HepG2 (cell line): ENCODE results near the gene VAMP2. TPM values are rescaled to one million over a fixed set of nuclear protein-coding genes. Genes with fewer than 3 reads are reported as not detected.

Experiments used
- ATAC-seq: fragments of 200-7000 bp; cut with Tn5 transposase; 3 replicates; pipeline ENCODE4 v1.9.1; 2020; ENCODE audit warnings: mild to moderate bottlenecking, moderate library complexity
- BruUV-seq: library from RNA; stranded (reverse); fragments of 400-500 nt; replicated peaks from 2 replicates; lab custom pipeline; 2021; lab: Mats Ljungman, UMichigan
- CTCF ChIA-PET: fragments of 300-600 bp; formaldehyde crosslinking; extraction: SDS; loops from one replicate; lab custom pipeline; 2021; ENCODE audit warnings: low total read pairs, inconsistent platforms, low intra/inter-chr PET ratio; lab: Yijun Ruan, JAX
- POLR2A ChIA-PET: fragments of 350-600 bp; sonication (Branson Sonifier 250); formaldehyde crosslinking; loops from one replicate; lab custom pipeline; 2020; ENCODE audit warnings: antibody characterized with exemption, inconsistent platforms; lab: Yijun Ruan, JAX
- DNase-seq: peaks from one replicate; pipeline ENCODE4 v3.0.0-alpha.2; 2015; ENCODE audit warnings: low spot score
- FAIRE-seq: peaks from 3 replicates; lab custom pipeline; 2011; peaks lifted over from hg19 to GRCh38; lab: Jason Lieb, UNC
- H2AFZ ChIP-seq: one replicate; pipeline ENCODE4 v1.6.1; 2011; ENCODE audit warnings: low read length, inconsistent platforms
- H3K27ac ChIP-seq: fragments of 300-600 bp; 3 replicates; pipeline ENCODE4 v1.8.0; 2011; ENCODE audit warnings: mixed run types, mild to moderate bottlenecking, mixed read lengths, low read length, inconsistent platforms; ENCODE audit not compliant: insufficient read depth; ENCODE audit errors: extremely low read length
- H3K27me3 ChIP-seq, 2 experiments: fragments of 200-600 bp in 1 of 2; 2 replicates in 1 of 2; 3 replicates in 1 of 2; pipeline versions ENCODE4 v1.6.0 to v1.8.0; 2011; ENCODE audit warnings: low read length in 2 of 2, mild to moderate bottlenecking in 2 of 2, moderate library complexity in 2 of 2, inconsistent platforms in 1 of 2; ENCODE audit not compliant: insufficient read depth in 2 of 2, control insufficient read depth in 1 of 2
- H3K36me3 ChIP-seq, 2 experiments: fragments of 200-600 bp in 1 of 2; replicated peaks in 1 of 2; 2 replicates in 1 of 2; 3 replicates in 1 of 2; pipeline versions ENCODE4 v1.5.1 to v1.8.0; 2011; ENCODE audit warnings: low read length in 2 of 2, inconsistent platforms in 1 of 2; ENCODE audit not compliant: insufficient read depth in 2 of 2, control insufficient read depth in 1 of 2
- H3K4me1 ChIP-seq: 2 replicates; pipeline ENCODE4 v1.5.1; 2012; ENCODE audit warnings: low read length, inconsistent platforms; ENCODE audit not compliant: insufficient read depth
- H3K4me2 ChIP-seq: 2 replicates; pipeline ENCODE4 v1.6.0; 2011; ENCODE audit warnings: low read depth, low read length, inconsistent platforms
- H3K4me3 ChIP-seq, 3 experiments: fragments of 200-600 bp in 1 of 3; sonication (generic), shearing (Covaris generic) in 1 of 3; replicated peaks in 1 of 3; 2 replicates each; pipeline ENCODE4 v1.5.1; 2011 to 2016; ENCODE audit warnings: low read length in 3 of 3, inconsistent platforms in 2 of 3, low read depth in 2 of 3, mild to moderate bottlenecking in 2 of 3, control low read depth in 1 of 3, mixed read lengths in 1 of 3; ENCODE audit not compliant: insufficient read depth in 1 of 3
- H3K79me2 ChIP-seq: one replicate; pipeline ENCODE4 v1.6.1; 2011; ENCODE audit warnings: low read length, inconsistent platforms; ENCODE audit not compliant: insufficient read depth
- H3K9ac ChIP-seq: 2 replicates; pipeline ENCODE4 v1.6.0; 2011; ENCODE audit warnings: mild to moderate bottlenecking, low read depth, low read length, inconsistent platforms; ENCODE audit not compliant: insufficient read depth
- H3K9me3 ChIP-seq: 2 replicates; pipeline ENCODE4 v1.5.1; 2012; ENCODE audit warnings: mild to moderate bottlenecking, low read length
- H4K20me1 ChIP-seq: 2 replicates; pipeline ENCODE4 v1.6.0; 2011; ENCODE audit warnings: inconsistent platforms, mild to moderate bottlenecking, low read length, moderate library complexity; ENCODE audit not compliant: insufficient read depth
- ETV5 ChIP-seq: IDR thresholded peaks from 2 replicates; pipeline ENCODE4 v1.6.1; 2018; ENCODE audit warnings: missing biosample characterization, missing genetic modification reagents, inconsistent platforms, borderline replicate concordance
- HOXA9 ChIP-seq: sonication (generic); formaldehyde crosslinking; IDR thresholded peaks from 2 replicates; pipeline ENCODE4 v1.8.1; 2022; ENCODE audit warnings: missing genetic modification reagents, mild to moderate bottlenecking, moderate library complexity, borderline replicate concordance
- NR2F6 ChIP-seq, 2 experiments: IDR thresholded peaks; 2 replicates each; pipeline ENCODE4 v1.6.1; 2016; ENCODE audit warnings: antibody characterized with exemption in 1 of 2, mild to moderate bottlenecking in 1 of 2
- PAF1 ChIP-seq: IDR thresholded peaks from 2 replicates; pipeline ENCODE4 v1.6.1; 2016; ENCODE audit warnings: missing genetic modification reagents, missing compliant biosample characterization
- PITX1 ChIP-seq: sonication (generic); formaldehyde crosslinking; IDR thresholded peaks from 2 replicates; pipeline ENCODE4 v1.5.1; 2020; ENCODE audit warnings: mild to moderate bottlenecking, missing genetic modification reagents
- POLR2AphosphoS5 ChIP-seq: IDR thresholded peaks from 2 replicates; pipeline ENCODE4 v1.6.1; 2012; ENCODE audit warnings: low read depth, low read length
- ZNF251 ChIP-seq: sonication (generic); formaldehyde crosslinking; IDR thresholded peaks from 2 replicates; pipeline ENCODE4 v1.9.0; 2021; ENCODE audit warnings: mild to moderate bottlenecking, missing genetic modification reagents
- ZNF660 ChIP-seq: sonication (generic); formaldehyde crosslinking; IDR thresholded peaks from 2 replicates; pipeline ENCODE4 v1.5.1; 2020; ENCODE audit warnings: mild to moderate bottlenecking, low read depth, missing genetic modification reagents, borderline replicate concordance
- ZNF703 ChIP-seq: sonication (generic); formaldehyde crosslinking; IDR thresholded peaks from 2 replicates; pipeline ENCODE4 v1.5.1; 2020; ENCODE audit warnings: missing genetic modification reagents, mild to moderate bottlenecking, moderate library complexity, borderline replicate concordance
- ZNF773 ChIP-seq: sonication (generic); formaldehyde crosslinking; IDR thresholded peaks from 2 replicates; pipeline ENCODE4 v1.4.0; 2020; ENCODE audit warnings: missing genetic modification reagents, borderline replicate concordance
- ZNF839 ChIP-seq: sonication (generic); formaldehyde crosslinking; IDR thresholded peaks from 2 replicates; pipeline ENCODE4 v1.4.0; 2020; ENCODE audit warnings: missing genetic modification reagents, mild to moderate bottlenecking, borderline replicate concordance
- ZSCAN21 ChIP-seq: sonication (generic); formaldehyde crosslinking; IDR thresholded peaks from 2 replicates; pipeline ENCODE4 v1.8.0; 2022; ENCODE audit warnings: mild to moderate bottlenecking, missing genetic modification reagents, moderate library complexity, borderline replicate concordance
- WGBS: methylation state at CpG from one replicate; pipeline ENCODE4 v1.1.6; 2017; ENCODE audit warnings: low lambda C conversion rate; 5-methylcytosine and 5-hydroxymethylcytosine counted together
- in situ Hi-C: cut with HindIII; loops from 2 replicates; pipeline ENCODE4 v1.10.0; 2017; ENCODE audit warnings: low pct_unique_long_range_greater_than_20kb; ENCODE audit not compliant: extremely low pct_ligation_motif_present
- intact Hi-C: fragments of 100-400 bp; cut with micrococcal nuclease; formaldehyde crosslinking; loops from one replicate; pipeline ENCODE4 v1.10.0; 2022; ENCODE audit not compliant: unreplicated experiment
- polyA plus RNA-seq, 8 experiments: library from polyadenylated mRNA; depleted of rRNA in 3 of 8; stranded (reverse) in 7 of 8; unstranded in 1 of 8; fragments of >200 nt; fragmentation: Illumina TruSeq in 4 of 8; extraction: Trizol in 4 of 8; gene quantifications; 2 replicates each; pipeline versions ENCODE4 v1.2.1 to v1.2.3, GENCODE V29; 2011 to 2016; ENCODE audit warnings: low read depth in 4 of 8, missing spikeins in 1 of 8, mixed read lengths in 1 of 8; ENCODE audit not compliant: insufficient read depth in 1 of 8
- total RNA-seq, 5 experiments: library from RNA; depleted of rRNA; stranded (reverse); fragments of >200 nt; fragmentation: Illumina TruSeq; extraction: Trizol; gene quantifications; 2 replicates each; pipeline ENCODE4 v1.2.3, GENCODE V29; 2016; ENCODE audit warnings: low read depth in 1 of 5
- TF ChIP-seq, protein P1 (sequence below): sonication (generic); formaldehyde crosslinking; IDR thresholded peaks from 2 replicates; pipeline ENCODE4 v1.4.0; 2020; ENCODE audit warnings: mild to moderate bottlenecking, missing genetic modification reagents, borderline replicate concordance
- TF ChIP-seq, protein P2 (sequence below): sonication (generic); formaldehyde crosslinking; IDR thresholded peaks from 2 replicates; pipeline ENCODE4 v1.5.0; 2020; ENCODE audit warnings: mild to moderate bottlenecking, missing genetic modification reagents
- TF ChIP-seq, protein P3 (sequence below): sonication (generic); formaldehyde crosslinking; IDR thresholded peaks from 2 replicates; pipeline ENCODE4 v1.5.0; 2020; ENCODE audit warnings: mild to moderate bottlenecking, missing genetic modification reagents, borderline replicate concordance

VAMP2 gene
- total and polyA plus RNA-seq, 2 of the 13 experiments (the other 11 are each of a cell fraction or from before 2014, with no cell fraction given): 3.9 to 17.2 TPM

DNA sequence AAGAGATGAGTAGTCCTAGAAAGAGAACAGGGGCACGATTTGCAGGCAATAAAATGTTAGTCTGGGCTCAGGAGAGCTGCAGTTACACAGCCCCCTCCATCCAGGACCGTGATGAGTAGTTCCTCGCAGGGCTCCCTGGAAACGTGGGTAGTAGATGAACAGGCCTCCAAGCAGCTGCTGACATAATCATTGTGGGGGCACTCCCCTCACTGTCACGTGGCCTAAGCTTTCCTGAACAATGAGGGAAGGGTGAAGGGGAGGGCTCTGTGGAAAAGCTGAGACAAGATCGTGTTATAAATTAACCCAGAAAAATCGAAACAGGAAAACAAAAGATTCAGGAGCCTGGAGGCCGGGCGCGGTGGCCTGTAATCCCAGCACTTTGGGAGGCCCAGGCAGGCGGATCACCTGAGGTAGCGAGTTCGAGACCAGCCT, 9.2 kb downstream of the VAMP2 start:
- CTCF ChIA-PET: no interaction called here
- DNase-seq: peak; percentile 97
- peak overlapping the region; percentile 76 for H3K9ac ChIP-seq
- peak overlapping the region; percentile 91 for H3K27ac ChIP-seq
- H2AFZ ChIP-seq: no peak overlapping the region
- H3K79me2 ChIP-seq: peaks cover 4% of the 10 kb centered on the region
- BruUV-seq: no TSS peak
- peak overlapping the region; percentile 45 to 70 (median 58); a peak in 4 of 6 replicates for H3K4me3 ChIP-seq
- intact Hi-C loops: no loop called here
- no peaks in the 10 kb centered on the region for H3K27me3 ChIP-seq
- no peaks in the 10 kb centered on the region for H4K20me1 ChIP-seq
- peaks cover 0 to 9% of the 10 kb centered on the region in 2 experiments; a peak in 3 of 5 replicates for H3K36me3 ChIP-seq
- peak; percentile 56 for ATAC-seq
- POLR2A ChIA-PET: interaction anchor here (0.6 to 2.6 kb wide), 15 partner anchors 10 to 466 kb away, joined by 3 to 42 read pairs (median 4); partner anchors contain the start of genes AURKB, BORCS6, CTC1 and TMEM107
- in situ Hi-C loops: no loop called here
- no peaks in the 10 kb centered on the region for H3K9me3 ChIP-seq
- peak; percentile 97 for FAIRE-seq
- under 1% methylated on average over 13 of the region's 13 CpGs for WGBS
- H3K4me2 ChIP-seq: peak overlapping the region; percentile 97
- peaks cover 55% of the 10 kb centered on the region for H3K4me1 ChIP-seq
- TF ChIP-seq PAF1 (CRISPR knock-in tag) (no peak), HOXA9 (no peak), ETV5 (peak; percentile 54; the same call in 1 of the 2 replicates), ZNF251 (no peak), ZNF839 (CRISPR knock-in tag) (no peak), ZNF703 (CRISPR knock-in tag) (no peak), PITX1 (CRISPR knock-in tag) (peak; percentile 32; the same call in 1 of the 2 replicates), POLR2AphosphoS5 (no peak), ZNF660 (CRISPR knock-in tag) (no peak), ZSCAN21 (CRISPR knock-in tag) (no peak), NR2F6 (IDR thresholded peaks at IDR 0.05) (no peak), NR2F6 (CRISPR knock-in tag; IDR thresholded peaks at IDR 0.05) (peak; percentile 24; the same call in 1 of the 2 replicates), ZNF773 (CRISPR knock-in tag) (no peak)
- TF ChIP-seq, protein P1, sequence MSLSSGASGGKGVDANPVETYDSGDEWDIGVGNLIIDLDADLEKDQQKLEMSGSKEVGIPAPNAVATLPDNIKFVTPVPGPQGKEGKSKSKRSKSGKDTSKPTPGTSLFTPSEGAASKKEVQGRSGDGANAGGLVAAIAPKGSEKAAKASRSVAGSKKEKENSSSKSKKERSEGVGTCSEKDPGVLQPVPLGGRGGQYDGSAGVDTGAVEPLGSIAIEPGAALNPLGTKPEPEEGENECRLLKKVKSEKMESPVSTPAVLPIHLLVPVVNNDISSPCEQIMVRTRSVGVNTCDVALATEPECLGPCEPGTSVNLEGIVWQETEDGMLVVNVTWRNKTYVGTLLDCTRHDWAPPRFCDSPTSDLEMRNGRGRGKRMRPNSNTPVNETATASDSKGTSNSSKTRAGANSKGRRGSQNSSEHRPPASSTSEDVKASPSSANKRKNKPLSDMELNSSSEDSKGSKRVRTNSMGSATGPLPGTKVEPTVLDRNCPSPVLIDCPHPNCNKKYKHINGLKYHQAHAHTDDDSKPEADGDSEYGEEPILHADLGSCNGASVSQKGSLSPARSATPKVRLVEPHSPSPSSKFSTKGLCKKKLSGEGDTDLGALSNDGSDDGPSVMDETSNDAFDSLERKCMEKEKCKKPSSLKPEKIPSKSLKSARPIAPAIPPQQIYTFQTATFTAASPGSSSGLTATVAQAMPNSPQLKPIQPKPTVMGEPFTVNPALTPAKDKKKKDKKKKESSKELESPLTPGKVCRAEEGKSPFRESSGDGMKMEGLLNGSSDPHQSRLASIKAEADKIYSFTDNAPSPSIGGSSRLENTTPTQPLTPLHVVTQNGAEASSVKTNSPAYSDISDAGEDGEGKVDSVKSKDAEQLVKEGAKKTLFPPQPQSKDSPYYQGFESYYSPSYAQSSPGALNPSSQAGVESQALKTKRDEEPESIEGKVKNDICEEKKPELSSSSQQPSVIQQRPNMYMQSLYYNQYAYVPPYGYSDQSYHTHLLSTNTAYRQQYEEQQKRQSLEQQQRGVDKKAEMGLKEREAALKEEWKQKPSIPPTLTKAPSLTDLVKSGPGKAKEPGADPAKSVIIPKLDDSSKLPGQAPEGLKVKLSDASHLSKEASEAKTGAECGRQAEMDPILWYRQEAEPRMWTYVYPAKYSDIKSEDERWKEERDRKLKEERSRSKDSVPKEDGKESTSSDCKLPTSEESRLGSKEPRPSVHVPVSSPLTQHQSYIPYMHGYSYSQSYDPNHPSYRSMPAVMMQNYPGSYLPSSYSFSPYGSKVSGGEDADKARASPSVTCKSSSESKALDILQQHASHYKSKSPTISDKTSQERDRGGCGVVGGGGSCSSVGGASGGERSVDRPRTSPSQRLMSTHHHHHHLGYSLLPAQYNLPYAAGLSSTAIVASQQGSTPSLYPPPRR (CRISPR knock-in tag): no peak
- TF ChIP-seq, protein P2, sequence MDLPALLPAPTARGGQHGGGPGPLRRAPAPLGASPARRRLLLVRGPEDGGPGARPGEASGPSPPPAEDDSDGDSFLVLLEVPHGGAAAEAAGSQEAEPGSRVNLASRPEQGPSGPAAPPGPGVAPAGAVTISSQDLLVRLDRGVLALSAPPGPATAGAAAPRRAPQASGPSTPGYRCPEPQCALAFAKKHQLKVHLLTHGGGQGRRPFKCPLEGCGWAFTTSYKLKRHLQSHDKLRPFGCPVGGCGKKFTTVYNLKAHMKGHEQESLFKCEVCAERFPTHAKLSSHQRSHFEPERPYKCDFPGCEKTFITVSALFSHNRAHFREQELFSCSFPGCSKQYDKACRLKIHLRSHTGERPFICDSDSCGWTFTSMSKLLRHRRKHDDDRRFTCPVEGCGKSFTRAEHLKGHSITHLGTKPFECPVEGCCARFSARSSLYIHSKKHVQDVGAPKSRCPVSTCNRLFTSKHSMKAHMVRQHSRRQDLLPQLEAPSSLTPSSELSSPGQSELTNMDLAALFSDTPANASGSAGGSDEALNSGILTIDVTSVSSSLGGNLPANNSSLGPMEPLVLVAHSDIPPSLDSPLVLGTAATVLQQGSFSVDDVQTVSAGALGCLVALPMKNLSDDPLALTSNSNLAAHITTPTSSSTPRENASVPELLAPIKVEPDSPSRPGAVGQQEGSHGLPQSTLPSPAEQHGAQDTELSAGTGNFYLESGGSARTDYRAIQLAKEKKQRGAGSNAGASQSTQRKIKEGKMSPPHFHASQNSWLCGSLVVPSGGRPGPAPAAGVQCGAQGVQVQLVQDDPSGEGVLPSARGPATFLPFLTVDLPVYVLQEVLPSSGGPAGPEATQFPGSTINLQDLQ: no peak
- TF ChIP-seq, protein P3, sequence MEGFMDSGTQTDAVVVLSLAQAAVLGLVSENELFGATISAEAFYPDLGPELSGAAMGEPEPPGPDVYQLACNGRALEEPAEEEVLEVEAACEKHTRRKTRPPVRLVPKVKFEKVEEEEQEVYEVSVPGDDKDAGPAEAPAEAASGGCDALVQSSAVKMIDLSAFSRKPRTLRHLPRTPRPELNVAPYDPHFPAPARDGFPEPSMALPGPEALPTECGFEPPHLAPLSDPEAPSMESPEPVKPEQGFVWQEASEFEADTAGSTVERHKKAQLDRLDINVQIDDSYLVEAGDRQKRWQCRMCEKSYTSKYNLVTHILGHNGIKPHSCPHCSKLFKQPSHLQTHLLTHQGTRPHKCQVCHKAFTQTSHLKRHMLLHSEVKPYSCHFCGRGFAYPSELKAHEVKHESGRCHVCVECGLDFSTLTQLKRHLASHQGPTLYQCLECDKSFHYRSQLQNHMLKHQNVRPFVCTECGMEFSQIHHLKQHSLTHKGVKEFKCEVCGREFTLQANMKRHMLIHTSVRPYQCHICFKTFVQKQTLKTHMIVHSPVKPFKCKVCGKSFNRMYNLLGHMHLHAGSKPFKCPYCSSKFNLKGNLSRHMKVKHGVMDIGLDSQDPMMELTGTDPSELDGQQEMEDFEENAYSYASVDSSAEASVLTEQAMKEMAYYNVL (CRISPR knock-in tag): no peak
